Measurements from ENCODE around the gene SDK1. TPM values are rescaled to one million over a fixed set of nuclear protein-coding genes. Genes with fewer than 3 reads are reported as not detected.

Gene SDK1
- total RNA-seq, 1 experiment from 2014 or later, result 7.1 TPM

GRCh38 chr7:3880228-3880987, 579.4 kb downstream of the SDK1 start:
- Histone ChIP-seq H3K36me3 (ENCODE audit: control insufficient read depth, insufficient read depth, low read length) (no peaks in the 10 kb centered on the region), H3K4me3 (ENCODE audit: low read depth, low read length) (no peak overlapping the region), H3K4me1 (no peaks in the 10 kb centered on the region), H3K27me3 (replicated peaks; ENCODE audit: control insufficient read depth, insufficient read depth, low read length) (no peaks in the 10 kb centered on the region), H3K9me3 (no peaks in the 10 kb centered on the region)
- no peaks in the 10 kb centered on the region for H3K27me3 Mint-ChIP-seq (ENCODE audit: insufficient read depth, unreplicated experiment)
- no peaks in the 10 kb centered on the region for H3K36me3 Mint-ChIP-seq (ENCODE audit: insufficient read depth, unreplicated experiment)
- DNase-seq, result no peak
- no peak overlapping the region for H3K4me3 Mint-ChIP-seq (ENCODE audit: unreplicated experiment)
- H3K27ac Mint-ChIP-seq (ENCODE audit: unreplicated experiment), result no peak overlapping the region
- no peaks in the 10 kb centered on the region for H3K4me1 Mint-ChIP-seq (ENCODE audit: low read depth, unreplicated experiment)
- POLR2A ChIA-PET, result no interaction called here
- TF ChIP-seq CTCF (IDR thresholded peaks at IDR 0.05; ENCODE audit: insufficient read depth in 1 of 2, low read depth in 1 of 2, low read length in 1 of 2, severe bottlenecking in 1 of 2, unreplicated experiment in 1 of 2), result no peak
- no TSS peak for BruUV-seq (replicated peaks)
- CTCF ChIA-PET, result no interaction called here
- peaks cover under 1% of the 10 kb centered on the region for H3K9me3 Mint-ChIP-seq (ENCODE audit: unreplicated experiment)
- intact Hi-C loops (cut with micrococcal nuclease; ENCODE audit: unreplicated experiment), result no loop called here

GRCh38 chr7:3882782-3883181, 581.7 kb downstream of the SDK1 start:
- no peak for TF ChIP-seq CTCF (IDR thresholded peaks at IDR 0.05; ENCODE audit: insufficient read depth in 1 of 2, low read depth in 1 of 2, low read length in 1 of 2, severe bottlenecking in 1 of 2, unreplicated experiment in 1 of 2)

GRCh38 chr7:3884543-3884942, 583.5 kb downstream of the SDK1 start:
- H3K27me3 Mint-ChIP-seq (ENCODE audit: insufficient read depth, unreplicated experiment), result no peaks in the 10 kb centered on the region
- H3K27ac Mint-ChIP-seq (ENCODE audit: unreplicated experiment), result no peak overlapping the region
- no peaks in the 10 kb centered on the region for H3K9me3 Mint-ChIP-seq (ENCODE audit: unreplicated experiment)
- ChIA-PET CTCF (no interaction called here), POLR2A (no interaction called here)
- H3K9me3 ChIP-seq, result no peaks in the 10 kb centered on the region
- H3K4me3 Mint-ChIP-seq (ENCODE audit: unreplicated experiment), result no peak overlapping the region
- no peaks in the 10 kb centered on the region for H3K27me3 ChIP-seq (replicated peaks; ENCODE audit: control insufficient read depth, insufficient read depth, low read length)
- H3K4me1 ChIP-seq, result no peaks in the 10 kb centered on the region
- no peaks in the 10 kb centered on the region for H3K36me3 Mint-ChIP-seq (ENCODE audit: insufficient read depth, unreplicated experiment)
- intact Hi-C loops (cut with micrococcal nuclease; ENCODE audit: unreplicated experiment), result no loop called here
- H3K36me3 ChIP-seq (ENCODE audit: control insufficient read depth, insufficient read depth, low read length), result no peaks in the 10 kb centered on the region
- BruUV-seq (replicated peaks), result no TSS peak
- DNase-seq, result no peak
- no peak overlapping the region for H3K4me3 ChIP-seq (ENCODE audit: low read depth, low read length)
- H3K4me1 Mint-ChIP-seq (ENCODE audit: low read depth, unreplicated experiment), result no peaks in the 10 kb centered on the region
- TF ChIP-seq CTCF (IDR thresholded peaks at IDR 0.05; ENCODE audit: insufficient read depth in 1 of 2, low read depth in 1 of 2, low read length in 1 of 2, severe bottlenecking in 1 of 2, unreplicated experiment in 1 of 2), result no peak

More at GRCh38 chr7:3882782-3883181, 581.7 kb downstream of the SDK1 start:
- Histone ChIP-seq H3K36me3 (ENCODE audit: control insufficient read depth, insufficient read depth, low read length) (no peaks in the 10 kb centered on the region), H3K4me1 (no peaks in the 10 kb centered on the region), H3K4me3 (ENCODE audit: low read depth, low read length) (no peak overlapping the region), H3K9me3 (no peaks in the 10 kb centered on the region), H3K27me3 (replicated peaks; ENCODE audit: control insufficient read depth, insufficient read depth, low read length) (no peaks in the 10 kb centered on the region)
- Mint-ChIP-seq H3K4me1 (ENCODE audit: low read depth, unreplicated experiment) (no peaks in the 10 kb centered on the region), H3K27me3 (ENCODE audit: insufficient read depth, unreplicated experiment) (no peaks in the 10 kb centered on the region), H3K36me3 (ENCODE audit: insufficient read depth, unreplicated experiment) (no peaks in the 10 kb centered on the region), H3K27ac (ENCODE audit: unreplicated experiment) (no peak overlapping the region), H3K4me3 (ENCODE audit: unreplicated experiment) (no peak overlapping the region), H3K9me3 (ENCODE audit: unreplicated experiment) (no peaks in the 10 kb centered on the region)
- no TSS peak for BruUV-seq (replicated peaks)
- intact Hi-C loops (cut with micrococcal nuclease; ENCODE audit: unreplicated experiment), result no loop called here
- no peak for DNase-seq
- POLR2A ChIA-PET, result interaction anchor here (0.6 kb wide), 1 partner anchor 553 kb away, joined by 3 read pairs; no protein-coding TSS in a partner anchor
- CTCF ChIA-PET, result interaction anchor here (0.6 kb wide), 1 partner anchor 403 kb away, joined by 3 read pairs; no protein-coding TSS in a partner anchor

Measured in Caco-2 (cell line).